IMR-90 (cell line): ENCODE data around the gene EMD.

ENCODE experiments used
- CEBPB ChIP-seq: IDR thresholded peaks from 2 replicates; pipeline ENCODE4 v1.6.1; 2012; ENCODE audit warnings: low read depth, low read length, improper control_type of control experiment
- FOS ChIP-seq: fragments of 150-350 bp; IDR thresholded peaks from 2 replicates; pipeline ENCODE4 v1.6.1; 2016; ENCODE audit warnings: low read depth, low read length
- MXI1 ChIP-seq: IDR thresholded peaks from 2 replicates; pipeline ENCODE4 v1.6.1; 2012; ENCODE audit warnings: low read depth, mild to moderate bottlenecking, low read length, moderate library complexity, borderline replicate concordance
- NFE2L2 ChIP-seq: fragments of 150-350 bp; IDR thresholded peaks from 2 replicates; pipeline ENCODE4 v1.6.1; 2016; ENCODE audit warnings: low read depth, mild to moderate bottlenecking, low read length
- POLR2A ChIP-seq: IDR thresholded peaks from 2 replicates; pipeline ENCODE4 v1.6.1; 2012; ENCODE audit warnings: mild to moderate bottlenecking, low read depth, low read length
- RAD21 ChIP-seq: IDR thresholded peaks from 2 replicates; pipeline ENCODE4 v1.6.1; 2012; ENCODE audit warnings: low read length, improper control_type of control experiment
- RCOR1 ChIP-seq: IDR thresholded peaks from 2 replicates; pipeline ENCODE4 v1.6.1; 2012; ENCODE audit warnings: mild to moderate bottlenecking, low read length, improper control_type of control experiment; ENCODE audit not compliant: insufficient replicate concordance
- RFX5 ChIP-seq: IDR thresholded peaks from 2 replicates; pipeline ENCODE4 v1.8.0; 2012; ENCODE audit warnings: low read depth, mild to moderate bottlenecking, low read length, moderate library complexity
- TF ChIP-seq, protein P1 (sequence below): conservative IDR thresholded peaks from 2 replicates; pipeline ENCODE4 v1.5.1; 2012; ENCODE audit warnings: mild to moderate bottlenecking, low read depth, low read length, improper control_type of control experiment

DNA sequence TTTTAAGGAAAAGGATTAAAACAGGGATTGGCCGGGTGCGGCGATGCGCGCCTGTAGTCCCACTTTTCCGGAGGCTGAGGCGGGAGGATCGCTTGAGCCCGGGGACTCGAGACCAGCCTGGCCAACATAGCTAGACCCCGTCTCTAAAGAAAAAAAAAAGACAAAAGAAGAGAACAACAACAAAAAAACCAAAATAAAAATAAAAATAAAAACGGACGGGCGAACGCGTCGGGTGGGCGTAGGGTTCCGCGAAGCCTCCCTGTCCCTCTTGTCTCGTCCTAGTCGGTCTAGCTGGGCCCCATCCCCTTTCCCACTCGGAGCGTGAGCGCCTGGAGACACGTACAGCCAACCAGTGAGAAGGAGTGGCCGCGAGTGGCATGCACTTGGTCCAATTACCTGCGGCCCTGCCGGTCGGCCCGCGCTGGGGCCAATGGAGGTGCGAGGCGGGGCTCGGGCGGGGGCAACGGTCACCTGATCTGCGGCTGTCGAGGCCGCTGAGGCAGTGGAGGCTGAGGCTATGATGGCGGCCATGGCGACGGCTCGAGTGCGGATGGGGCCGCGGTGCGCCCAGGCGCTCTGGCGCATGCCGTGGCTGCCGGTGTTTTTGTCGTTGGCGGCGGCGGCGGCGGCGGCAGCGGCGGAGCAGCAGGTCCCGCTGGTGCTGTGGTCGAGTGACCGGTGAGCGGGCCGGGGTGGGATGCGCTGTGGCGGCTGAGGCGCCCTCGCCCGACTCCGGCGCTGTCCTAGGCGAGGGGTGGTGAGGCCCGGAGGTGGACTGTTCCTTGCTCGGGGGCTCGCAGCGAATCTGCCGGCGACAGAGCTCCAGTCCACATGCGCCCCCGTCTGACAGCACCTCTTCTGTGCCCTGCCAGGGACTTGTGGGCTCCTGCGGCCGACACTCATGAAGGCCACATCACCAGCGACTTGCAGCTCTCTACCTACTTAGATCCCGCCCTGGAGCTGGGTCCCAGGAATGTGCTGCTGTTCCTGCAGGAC, 49.4 kb downstream of the EMD start, which contains the start of gene ATP6AP1:
- TF ChIP-seq, protein P1, sequence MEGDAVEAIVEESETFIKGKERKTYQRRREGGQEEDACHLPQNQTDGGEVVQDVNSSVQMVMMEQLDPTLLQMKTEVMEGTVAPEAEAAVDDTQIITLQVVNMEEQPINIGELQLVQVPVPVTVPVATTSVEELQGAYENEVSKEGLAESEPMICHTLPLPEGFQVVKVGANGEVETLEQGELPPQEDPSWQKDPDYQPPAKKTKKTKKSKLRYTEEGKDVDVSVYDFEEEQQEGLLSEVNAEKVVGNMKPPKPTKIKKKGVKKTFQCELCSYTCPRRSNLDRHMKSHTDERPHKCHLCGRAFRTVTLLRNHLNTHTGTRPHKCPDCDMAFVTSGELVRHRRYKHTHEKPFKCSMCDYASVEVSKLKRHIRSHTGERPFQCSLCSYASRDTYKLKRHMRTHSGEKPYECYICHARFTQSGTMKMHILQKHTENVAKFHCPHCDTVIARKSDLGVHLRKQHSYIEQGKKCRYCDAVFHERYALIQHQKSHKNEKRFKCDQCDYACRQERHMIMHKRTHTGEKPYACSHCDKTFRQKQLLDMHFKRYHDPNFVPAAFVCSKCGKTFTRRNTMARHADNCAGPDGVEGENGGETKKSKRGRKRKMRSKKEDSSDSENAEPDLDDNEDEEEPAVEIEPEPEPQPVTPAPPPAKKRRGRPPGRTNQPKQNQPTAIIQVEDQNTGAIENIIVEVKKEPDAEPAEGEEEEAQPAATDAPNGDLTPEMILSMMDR = no peak
- no peak for TF ChIP-seq POLR2A
- no peak for TF ChIP-seq RCOR1
- no peak for TF ChIP-seq NFE2L2
- no peak for TF ChIP-seq RAD21
- no peak for TF ChIP-seq CEBPB
- TF ChIP-seq FOS = no peak
- no peak for TF ChIP-seq RFX5
- no peak for TF ChIP-seq MXI1
